ENCODE results near the gene C5AR2.

Gene C5AR2

DNA sequence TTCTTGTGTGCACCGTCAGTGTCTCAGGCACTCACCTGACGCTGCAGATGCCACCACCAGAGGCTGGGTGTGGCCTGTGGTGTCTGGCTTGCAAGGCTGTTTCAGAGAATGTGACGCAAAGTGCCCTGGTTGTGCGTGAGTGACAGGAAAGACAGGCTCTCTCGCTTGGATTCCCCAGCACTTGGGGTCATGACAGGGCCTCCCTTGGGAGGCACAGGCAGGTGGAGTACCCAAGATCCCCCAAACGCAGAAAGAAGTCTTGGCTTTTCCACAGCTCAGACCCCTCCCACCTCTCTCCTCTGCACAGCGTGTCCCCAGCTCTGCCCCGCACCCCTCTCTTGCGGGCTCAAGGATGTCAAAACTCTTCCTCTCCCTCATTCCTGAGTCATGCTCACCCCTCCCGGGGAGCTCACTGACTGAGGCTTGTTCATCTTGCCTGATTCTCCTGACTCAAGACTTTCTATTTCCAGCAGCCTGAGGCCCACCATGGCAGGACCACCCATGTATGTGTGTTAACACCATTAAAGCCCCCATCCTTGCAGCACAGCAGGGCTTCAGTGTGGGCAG is 38.2 kb downstream of the C5AR2 start:
- H3K27ac ChIP-seq = no peak overlapping the region
- H3K36me3 ChIP-seq (ENCODE audit: control insufficient read depth, insufficient read depth, low read length) = no peaks in the 10 kb centered on the region
- H3K79me2 ChIP-seq = no peaks in the 10 kb centered on the region
- no peak overlapping the region for H2AFZ ChIP-seq
- H3K9ac ChIP-seq = no peak overlapping the region
- H3K4me1 ChIP-seq = no peaks in the 10 kb centered on the region
- no peak overlapping the region for H3K4me2 ChIP-seq (ENCODE audit: low read length)
- no peaks in the 10 kb centered on the region for H3K9me3 ChIP-seq (ENCODE audit: control insufficient read depth, low read length)
- TF ChIP-seq, protein P1, sequence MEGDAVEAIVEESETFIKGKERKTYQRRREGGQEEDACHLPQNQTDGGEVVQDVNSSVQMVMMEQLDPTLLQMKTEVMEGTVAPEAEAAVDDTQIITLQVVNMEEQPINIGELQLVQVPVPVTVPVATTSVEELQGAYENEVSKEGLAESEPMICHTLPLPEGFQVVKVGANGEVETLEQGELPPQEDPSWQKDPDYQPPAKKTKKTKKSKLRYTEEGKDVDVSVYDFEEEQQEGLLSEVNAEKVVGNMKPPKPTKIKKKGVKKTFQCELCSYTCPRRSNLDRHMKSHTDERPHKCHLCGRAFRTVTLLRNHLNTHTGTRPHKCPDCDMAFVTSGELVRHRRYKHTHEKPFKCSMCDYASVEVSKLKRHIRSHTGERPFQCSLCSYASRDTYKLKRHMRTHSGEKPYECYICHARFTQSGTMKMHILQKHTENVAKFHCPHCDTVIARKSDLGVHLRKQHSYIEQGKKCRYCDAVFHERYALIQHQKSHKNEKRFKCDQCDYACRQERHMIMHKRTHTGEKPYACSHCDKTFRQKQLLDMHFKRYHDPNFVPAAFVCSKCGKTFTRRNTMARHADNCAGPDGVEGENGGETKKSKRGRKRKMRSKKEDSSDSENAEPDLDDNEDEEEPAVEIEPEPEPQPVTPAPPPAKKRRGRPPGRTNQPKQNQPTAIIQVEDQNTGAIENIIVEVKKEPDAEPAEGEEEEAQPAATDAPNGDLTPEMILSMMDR (IDR thresholded peaks at IDR 0.05) = no peak
- H3K4me3 ChIP-seq (ENCODE audit: low read depth, low read length) = no peak overlapping the region
- no peaks in the 10 kb centered on the region for H3K27me3 ChIP-seq (ENCODE audit: control insufficient read depth, insufficient read depth, low read length)

DNA sequence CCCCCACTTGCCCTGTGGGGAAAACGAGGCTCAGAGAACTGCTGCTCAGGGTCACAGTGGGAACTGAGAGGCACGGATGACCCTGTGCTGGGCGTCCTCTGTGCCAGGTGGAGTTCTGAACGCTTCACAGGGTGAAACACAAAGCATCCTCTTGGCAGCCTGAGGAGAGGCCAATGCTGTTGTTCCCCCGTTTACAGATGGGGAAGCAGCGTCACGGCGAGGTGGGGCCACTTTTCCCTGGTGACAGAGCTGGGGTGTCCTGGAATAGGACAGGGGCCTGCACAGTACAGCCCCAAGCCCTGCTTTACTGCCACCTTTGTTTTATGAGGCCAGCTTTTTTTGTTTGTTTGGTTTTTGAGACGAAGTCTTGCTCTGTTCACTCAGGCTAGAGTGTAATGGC is 39.3 kb downstream of the C5AR2 start:
- no peaks in the 10 kb centered on the region for H3K79me2 ChIP-seq
- H2AFZ ChIP-seq = no peak overlapping the region
- H3K9me3 ChIP-seq (ENCODE audit: control insufficient read depth, low read length) = no peaks in the 10 kb centered on the region
- H3K4me1 ChIP-seq = no peaks in the 10 kb centered on the region
- H3K27ac ChIP-seq = no peak overlapping the region
- H3K9ac ChIP-seq = no peak overlapping the region
- no peak overlapping the region for H3K4me3 ChIP-seq (ENCODE audit: low read depth, low read length)
- H3K36me3 ChIP-seq (ENCODE audit: control insufficient read depth, insufficient read depth, low read length) = no peaks in the 10 kb centered on the region
- no peaks in the 10 kb centered on the region for H3K27me3 ChIP-seq (ENCODE audit: control insufficient read depth, insufficient read depth, low read length)
- no peak overlapping the region for H3K4me2 ChIP-seq (ENCODE audit: low read length)
- TF ChIP-seq, protein P1 (IDR thresholded peaks at IDR 0.05) = no peak

DNA sequence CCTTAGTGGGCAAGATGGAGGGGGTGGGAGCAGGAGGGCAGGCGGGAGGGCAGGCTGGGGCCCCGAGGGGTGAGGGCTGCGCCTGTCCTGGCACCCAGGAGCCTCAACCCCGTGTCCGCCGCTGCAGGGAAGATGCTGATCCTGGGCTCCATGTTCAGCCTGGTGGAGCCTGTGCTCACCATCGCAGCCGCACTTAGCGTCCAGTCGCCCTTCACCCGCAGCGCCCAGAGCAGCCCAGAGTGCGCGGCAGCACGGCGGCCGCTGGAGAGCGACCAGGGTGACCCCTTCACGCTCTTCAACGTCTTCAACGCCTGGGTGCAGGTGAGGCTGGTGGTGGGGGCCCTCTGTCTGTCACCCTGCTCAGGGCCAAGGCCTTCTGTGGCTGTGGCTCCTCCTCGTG is 40.6 kb downstream of the C5AR2 start:
- Histone ChIP-seq H3K36me3 (ENCODE audit: control insufficient read depth, insufficient read depth, low read length) (no peaks in the 10 kb centered on the region), H2AFZ (no peak overlapping the region), H3K79me2 (no peaks in the 10 kb centered on the region), H3K4me3 (ENCODE audit: low read depth, low read length) (no peak overlapping the region), H3K9ac (no peak overlapping the region), H3K27ac (no peak overlapping the region), H3K9me3 (ENCODE audit: control insufficient read depth, low read length) (no peaks in the 10 kb centered on the region), H3K27me3 (ENCODE audit: control insufficient read depth, insufficient read depth, low read length) (no peaks in the 10 kb centered on the region), H3K4me2 (ENCODE audit: low read length) (no peak overlapping the region), H3K4me1 (no peaks in the 10 kb centered on the region)
- TF ChIP-seq, protein P1 (IDR thresholded peaks at IDR 0.05) = no peak

DNA sequence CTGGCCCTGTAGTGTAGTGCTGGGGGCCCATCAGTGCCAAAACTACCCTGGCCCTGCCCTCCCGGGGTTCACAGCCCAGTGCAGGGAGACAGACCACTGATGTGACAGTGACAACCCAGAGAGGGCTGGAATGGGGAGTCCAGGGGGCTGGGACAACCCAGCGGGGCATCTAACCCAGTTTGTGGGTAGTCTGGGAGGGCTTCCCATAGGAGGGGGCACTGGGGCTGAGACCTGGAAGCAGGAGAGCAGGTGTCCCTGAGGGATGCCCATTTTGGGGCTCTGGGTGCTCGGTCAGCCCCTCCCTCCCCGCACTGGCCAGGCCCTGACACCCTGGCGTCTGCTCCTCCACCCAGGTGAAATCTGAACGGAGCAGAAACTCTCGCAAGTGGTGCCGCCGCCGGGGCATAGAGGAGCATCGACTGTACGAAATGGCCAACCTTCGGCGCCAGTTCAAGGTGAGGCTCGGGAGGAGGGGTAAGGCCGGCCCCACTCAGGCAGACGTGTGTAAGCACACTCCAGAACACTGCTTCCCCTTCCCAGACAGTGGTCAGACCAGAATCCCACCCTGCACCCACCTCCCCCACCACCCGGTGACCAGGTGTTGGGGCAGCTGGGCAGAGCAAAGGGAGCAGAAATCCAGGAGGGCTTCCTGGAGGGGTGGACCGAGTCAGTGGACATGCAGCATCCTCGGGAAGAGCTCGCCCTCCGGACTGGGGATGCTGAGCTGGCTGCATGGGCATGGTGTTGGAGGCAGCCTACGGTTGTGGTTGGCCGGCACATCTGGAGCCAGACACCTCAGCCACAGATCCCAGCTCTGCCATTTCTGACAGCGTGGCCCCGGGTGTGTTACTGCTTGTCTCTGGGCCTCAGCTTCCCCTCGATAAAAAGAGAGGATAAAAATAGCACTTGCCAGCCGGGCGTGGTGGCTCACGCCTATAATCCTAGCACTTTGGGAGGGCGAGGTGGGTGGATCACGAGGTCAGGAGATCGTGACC is 41.6 kb downstream of the C5AR2 start:
- Histone ChIP-seq H3K79me2 (no peaks in the 10 kb centered on the region), H3K4me1 (no peaks in the 10 kb centered on the region), H3K27ac (no peak overlapping the region), H2AFZ (no peak overlapping the region), H3K4me3 (ENCODE audit: low read depth, low read length) (no peak overlapping the region), H3K9me3 (ENCODE audit: control insufficient read depth, low read length) (no peaks in the 10 kb centered on the region), H3K9ac (no peak overlapping the region), H3K27me3 (ENCODE audit: control insufficient read depth, insufficient read depth, low read length) (no peaks in the 10 kb centered on the region), H3K36me3 (ENCODE audit: control insufficient read depth, insufficient read depth, low read length) (no peaks in the 10 kb centered on the region), H3K4me2 (ENCODE audit: low read length) (no peak overlapping the region)
- TF ChIP-seq, protein P1 (IDR thresholded peaks at IDR 0.05) = no peak

Measured in parathyroid adenoma (tissue), 2 donors.